A673 (cell line): Measurements from ENCODE around the gene FGF14. TPM values are rescaled to one million over a fixed set of nuclear protein-coding genes. Genes with fewer than 3 reads are reported as not detected.
A peak's percentile ranks its signal among the peaks of the same experiment; 100 is the strongest.

Source experiments
- BruUV-seq: library from RNA; stranded (reverse); fragments of 400-500 nt; replicated peaks from 2 replicates; lab custom pipeline; 2021; lab: Mats Ljungman, UMichigan
- CTCF ChIA-PET: fragments of 300-600 bp; sonication (Branson Sonifier 250); formaldehyde crosslinking; loops from one replicate; lab custom pipeline; 2022; ENCODE audit warnings: antibody characterized with exemption; lab: Charles Lee
- POLR2A ChIA-PET: fragments of 300-600 bp; sonication (Branson Sonifier 250); formaldehyde crosslinking; loops from one replicate; lab custom pipeline; 2022; ENCODE audit warnings: antibody characterized with exemption; ENCODE audit not compliant: low non-redundant PET; lab: Charles Lee
- DNase-seq: peaks from one replicate; pipeline ENCODE4 v3.0.0-alpha.2; 2015; ENCODE audit warnings: low spot score
- H3K27ac ChIP-seq: fragments of 200-600 bp; sonication (generic); 2 replicates; pipeline ENCODE4 v1.5.1; 2016; ENCODE audit warnings: mixed run types, low read depth, mild to moderate bottlenecking, mixed read lengths, antibody characterized with exemption, low read length; ENCODE audit not compliant: poor library complexity, severe bottlenecking
- H3K27me3 ChIP-seq: fragments of 200-600 bp; sonication (generic); replicated peaks from 2 replicates; pipeline ENCODE4 v1.6.1; 2017; ENCODE audit warnings: mixed run types, low read depth, mild to moderate bottlenecking, mixed read lengths, antibody characterized with exemption, low read length; ENCODE audit not compliant: insufficient read depth, poor library complexity
- H3K36me3 ChIP-seq: fragments of 200-600 bp; sonication (generic); 2 replicates; pipeline ENCODE4 v1.6.1; 2016; ENCODE audit warnings: mixed run types, mild to moderate bottlenecking, mixed read lengths, antibody characterized with exemption, low read length; ENCODE audit not compliant: insufficient read depth, poor library complexity, severe bottlenecking
- H3K4me1 ChIP-seq: fragments of 200-600 bp; sonication (generic); 2 replicates; pipeline ENCODE4 v1.6.1; 2017; ENCODE audit warnings: mixed run types, mild to moderate bottlenecking, mixed read lengths, antibody characterized with exemption, low read length; ENCODE audit not compliant: insufficient read depth, poor library complexity, severe bottlenecking
- H3K4me3 ChIP-seq: fragments of 200-600 bp; sonication (generic); 2 replicates; pipeline ENCODE4 v1.5.1; 2016; ENCODE audit warnings: low read depth, mixed run types, mild to moderate bottlenecking, mixed read lengths, low read length; ENCODE audit not compliant: poor library complexity, severe bottlenecking
- H3K9me3 ChIP-seq: fragments of 200-600 bp; sonication (generic); 2 replicates; pipeline ENCODE4 v1.6.1; 2016; ENCODE audit warnings: mixed run types, low read depth, mild to moderate bottlenecking, mixed read lengths, antibody characterized with exemption, low read length; ENCODE audit not compliant: poor library complexity, severe bottlenecking
- EZH2 ChIP-seq: fragments of 200-600 bp; sonication (generic); IDR thresholded peaks from 2 replicates; pipeline ENCODE4 v1.6.1; 2017; ENCODE audit warnings: borderline replicate concordance, low read depth, mild to moderate bottlenecking, mixed read lengths, antibody characterized with exemption, low read length; ENCODE audit not compliant: poor library complexity, severe bottlenecking
- intact Hi-C: fragments of 100-400 bp; cut with micrococcal nuclease; formaldehyde crosslinking; loops from one replicate; pipeline ENCODE4 v1.10.0; 2022; ENCODE audit not compliant: unreplicated experiment
- total RNA-seq: library from RNA; stranded (reverse); gene quantifications from 2 replicates; pipeline ENCODE4 v1.2.3, GENCODE V29; 2021
- TF ChIP-seq, protein P1 (sequence below): fragments of 300-800, 200-600 bp; sonication (generic); conservative IDR thresholded peaks from 2 replicates; pipeline ENCODE4 v1.5.1; 2017; ENCODE audit warnings: low read depth, mild to moderate bottlenecking, antibody characterized with exemption, low read length, moderate library complexity, mixed read lengths

Gene FGF14
- total RNA-seq, 1 experiment from 2014 or later, result 19.7 TPM

- POLR2A ChIA-PET, result no interaction called here
- BruUV-seq, result no TSS peak
- CTCF ChIA-PET, result no interaction called here
These were observed 108.1 kb downstream of the FGF14 start for GRCh38 chr13:102293723-102294122.

GRCh38 chr13:102291587-102292218, 110.1 kb downstream of the FGF14 start:
- Histone ChIP-seq H3K36me3 (no peaks in the 10 kb centered on the region), H3K9me3 (no peaks in the 10 kb centered on the region), H3K4me1 (peaks cover 34% of the 10 kb centered on the region), H3K27me3 (no peaks in the 10 kb centered on the region), H3K4me3 (no peak overlapping the region), H3K27ac (peak overlapping the region; percentile 3)
- TF ChIP-seq, protein P1, sequence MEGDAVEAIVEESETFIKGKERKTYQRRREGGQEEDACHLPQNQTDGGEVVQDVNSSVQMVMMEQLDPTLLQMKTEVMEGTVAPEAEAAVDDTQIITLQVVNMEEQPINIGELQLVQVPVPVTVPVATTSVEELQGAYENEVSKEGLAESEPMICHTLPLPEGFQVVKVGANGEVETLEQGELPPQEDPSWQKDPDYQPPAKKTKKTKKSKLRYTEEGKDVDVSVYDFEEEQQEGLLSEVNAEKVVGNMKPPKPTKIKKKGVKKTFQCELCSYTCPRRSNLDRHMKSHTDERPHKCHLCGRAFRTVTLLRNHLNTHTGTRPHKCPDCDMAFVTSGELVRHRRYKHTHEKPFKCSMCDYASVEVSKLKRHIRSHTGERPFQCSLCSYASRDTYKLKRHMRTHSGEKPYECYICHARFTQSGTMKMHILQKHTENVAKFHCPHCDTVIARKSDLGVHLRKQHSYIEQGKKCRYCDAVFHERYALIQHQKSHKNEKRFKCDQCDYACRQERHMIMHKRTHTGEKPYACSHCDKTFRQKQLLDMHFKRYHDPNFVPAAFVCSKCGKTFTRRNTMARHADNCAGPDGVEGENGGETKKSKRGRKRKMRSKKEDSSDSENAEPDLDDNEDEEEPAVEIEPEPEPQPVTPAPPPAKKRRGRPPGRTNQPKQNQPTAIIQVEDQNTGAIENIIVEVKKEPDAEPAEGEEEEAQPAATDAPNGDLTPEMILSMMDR, result no peak
- no peak for TF ChIP-seq EZH2
- CTCF ChIA-PET, result no interaction called here
- DNase-seq, result peak; percentile 25
- POLR2A ChIA-PET, result no interaction called here
- intact Hi-C loops, result no loop called here
- no TSS peak for BruUV-seq

More at GRCh38 chr13:102293723-102294122, 108.1 kb downstream of the FGF14 start:
- intact Hi-C loops, result no loop called here
- Histone ChIP-seq H3K36me3 (no peaks in the 10 kb centered on the region), H3K9me3 (no peaks in the 10 kb centered on the region), H3K27ac (no peak overlapping the region), H3K27me3 (no peaks in the 10 kb centered on the region), H3K4me1 (peaks cover 38% of the 10 kb centered on the region), H3K4me3 (no peak overlapping the region)
- TF ChIP-seq EZH2, result no peak
- TF ChIP-seq, protein P1, result no peak
- no peak for DNase-seq

- intact Hi-C loops, result no loop called here
- ChIA-PET POLR2A (no interaction called here), CTCF (no interaction called here)
- Histone ChIP-seq H3K36me3 (no peaks in the 10 kb centered on the region), H3K4me1 (peaks cover 42% of the 10 kb centered on the region), H3K4me3 (no peak overlapping the region), H3K9me3 (no peaks in the 10 kb centered on the region), H3K27ac (no peak overlapping the region), H3K27me3 (no peaks in the 10 kb centered on the region)
- TF ChIP-seq EZH2, result no peak
- TF ChIP-seq, protein P1, result no peak
- no TSS peak for BruUV-seq
- peak; percentile 12 for DNase-seq
These were observed 112.2 kb downstream of the FGF14 start for GRCh38 chr13:102289606-102290005.
